NT2/D1 (cell line): ENCODE data around the gene CGNL1.

Source experiments
- SUZ12 ChIP-seq: IDR thresholded peaks from 2 replicates; pipeline ENCODE4 v1.6.1; 2011; ENCODE audit not compliant: insufficient read length, insufficient read depth; ENCODE audit errors: extremely low read depth
- YY1 ChIP-seq: IDR thresholded peaks from 2 replicates; pipeline ENCODE4 v1.6.1; 2011; ENCODE audit not compliant: insufficient read length, insufficient read depth
- ZNF274 ChIP-seq: IDR thresholded peaks from 2 replicates; pipeline ENCODE4 v1.6.1; 2011; ENCODE audit warnings: mild to moderate bottlenecking, low read depth, low read length

GRCh38 chr15:57355259-57355658 lies 21.0 kb upstream of the CGNL1 start:
- no peak for TF ChIP-seq ZNF274
- no peak for TF ChIP-seq YY1
- TF ChIP-seq SUZ12, result no peak
